Measurements from ENCODE around the gene LGALS4.

LGALS4 gene

DNA sequence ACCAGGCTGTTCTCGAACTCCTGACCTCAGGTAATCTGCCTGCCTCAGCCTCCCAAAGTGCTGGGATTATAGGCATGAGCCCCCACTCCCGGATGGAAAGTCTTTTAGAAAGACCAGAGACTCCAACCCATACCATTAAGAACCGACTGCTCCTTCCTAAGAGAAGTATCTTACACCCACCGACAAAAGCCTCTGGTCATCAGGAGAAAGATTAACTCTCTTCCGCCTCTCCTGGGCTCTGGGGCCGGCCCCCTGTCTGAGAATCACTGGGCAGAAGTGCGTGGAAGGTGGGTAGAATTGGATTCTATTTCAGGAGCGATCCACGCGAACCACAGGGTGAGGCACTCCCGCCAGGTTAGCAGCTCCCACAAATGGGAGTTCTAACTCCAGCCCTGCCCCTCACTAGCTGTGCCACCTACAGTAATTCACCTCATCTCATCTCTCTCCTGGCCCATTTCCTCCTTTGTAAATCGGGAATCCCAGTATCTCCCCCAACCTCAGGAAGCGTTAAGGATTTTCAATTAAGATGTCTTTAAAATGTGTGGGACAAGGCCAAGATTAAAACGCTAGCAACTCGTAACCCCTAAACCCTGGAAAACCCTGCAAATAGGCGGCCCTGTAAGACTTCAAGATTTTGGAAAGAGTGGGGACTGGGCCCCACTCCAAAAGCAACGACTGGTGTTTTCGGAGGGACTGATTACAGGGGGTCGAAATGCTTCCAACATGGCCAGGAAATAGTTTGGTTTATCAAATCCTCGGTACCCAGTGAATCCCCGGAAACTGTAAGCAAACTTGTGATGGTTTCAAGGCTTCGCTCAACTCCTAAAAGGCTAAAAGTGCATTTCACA is 35.8 kb upstream of the LGALS4 start:
- TF ChIP-seq, protein P1, sequence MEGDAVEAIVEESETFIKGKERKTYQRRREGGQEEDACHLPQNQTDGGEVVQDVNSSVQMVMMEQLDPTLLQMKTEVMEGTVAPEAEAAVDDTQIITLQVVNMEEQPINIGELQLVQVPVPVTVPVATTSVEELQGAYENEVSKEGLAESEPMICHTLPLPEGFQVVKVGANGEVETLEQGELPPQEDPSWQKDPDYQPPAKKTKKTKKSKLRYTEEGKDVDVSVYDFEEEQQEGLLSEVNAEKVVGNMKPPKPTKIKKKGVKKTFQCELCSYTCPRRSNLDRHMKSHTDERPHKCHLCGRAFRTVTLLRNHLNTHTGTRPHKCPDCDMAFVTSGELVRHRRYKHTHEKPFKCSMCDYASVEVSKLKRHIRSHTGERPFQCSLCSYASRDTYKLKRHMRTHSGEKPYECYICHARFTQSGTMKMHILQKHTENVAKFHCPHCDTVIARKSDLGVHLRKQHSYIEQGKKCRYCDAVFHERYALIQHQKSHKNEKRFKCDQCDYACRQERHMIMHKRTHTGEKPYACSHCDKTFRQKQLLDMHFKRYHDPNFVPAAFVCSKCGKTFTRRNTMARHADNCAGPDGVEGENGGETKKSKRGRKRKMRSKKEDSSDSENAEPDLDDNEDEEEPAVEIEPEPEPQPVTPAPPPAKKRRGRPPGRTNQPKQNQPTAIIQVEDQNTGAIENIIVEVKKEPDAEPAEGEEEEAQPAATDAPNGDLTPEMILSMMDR (IDR thresholded peaks at IDR 0.05; ENCODE audit: control insufficient read depth, insufficient read depth, low read depth, low read length, missing control alignments) = no peak
- DNase-seq (ENCODE audit: low read depth) = no peak
- peak overlapping the region; percentile 60 for H3K4me3 ChIP-seq (ENCODE audit: control insufficient read depth, low read depth, low read length)

DNA sequence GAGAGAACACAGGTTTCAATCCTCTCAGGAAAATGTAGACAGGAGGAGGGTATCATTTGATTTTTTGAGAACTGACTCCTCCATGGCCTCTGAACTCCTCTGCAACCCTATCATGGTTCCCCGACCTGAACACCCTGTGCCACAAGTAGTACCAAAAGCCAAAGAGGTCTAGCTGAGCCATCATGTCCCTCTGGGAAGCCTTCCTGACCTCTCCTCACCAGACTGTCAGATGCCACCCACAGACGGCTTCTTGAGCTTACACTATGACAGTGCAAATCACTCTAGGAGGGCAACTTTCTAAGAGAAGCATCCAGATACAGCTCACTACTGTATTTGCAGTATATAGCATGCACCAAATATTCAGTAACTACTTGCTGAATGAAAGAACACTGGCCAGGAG is 33.4 kb upstream of the LGALS4 start:
- TF ChIP-seq, protein P1 (IDR thresholded peaks at IDR 0.05; ENCODE audit: control insufficient read depth, insufficient read depth, low read depth, low read length, missing control alignments) = no peak

DNA sequence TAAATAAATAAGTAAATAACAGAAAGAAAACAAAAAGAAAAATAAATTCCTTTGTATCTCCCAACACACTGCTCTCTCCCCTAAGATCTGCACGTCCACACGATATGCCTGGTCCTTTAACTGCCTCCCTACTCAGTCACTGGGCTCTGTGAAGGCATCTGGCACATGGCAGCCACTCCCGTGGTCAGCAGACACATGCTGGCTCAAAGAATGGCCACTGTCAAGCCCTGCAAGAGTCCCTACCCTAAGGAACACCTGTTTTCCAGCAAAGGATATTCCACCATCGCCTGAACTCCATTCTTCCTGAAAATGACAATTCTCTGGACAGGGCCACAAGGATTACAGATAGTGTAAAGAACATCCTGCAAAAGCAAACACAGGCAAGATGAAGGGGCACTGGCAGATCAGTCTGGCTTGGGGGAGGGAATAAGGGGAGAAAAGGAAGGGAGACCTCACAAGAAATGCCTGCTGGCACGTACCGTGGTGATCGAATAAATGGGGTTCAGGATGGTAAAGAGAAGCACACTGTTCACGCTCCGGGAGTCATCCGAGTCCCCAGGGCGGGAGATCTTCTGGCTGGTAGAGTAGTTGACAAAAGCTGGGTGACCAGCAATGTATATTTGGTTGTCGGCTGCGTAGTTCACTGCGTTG is 32.8 kb upstream of the LGALS4 start:
- no peak for DNase-seq (ENCODE audit: low read depth)
- no peak overlapping the region for H3K4me3 ChIP-seq (ENCODE audit: control insufficient read depth, low read depth, low read length)
- TF ChIP-seq, protein P1 (IDR thresholded peaks at IDR 0.05; ENCODE audit: control insufficient read depth, insufficient read depth, low read depth, low read length, missing control alignments) = no peak

More for the DNA sequence above, 33.4 kb upstream of the LGALS4 start:
- H3K4me3 ChIP-seq (ENCODE audit: control insufficient read depth, low read depth, low read length) = no peak overlapping the region
- DNase-seq (ENCODE audit: low read depth) = no peak

DNA sequence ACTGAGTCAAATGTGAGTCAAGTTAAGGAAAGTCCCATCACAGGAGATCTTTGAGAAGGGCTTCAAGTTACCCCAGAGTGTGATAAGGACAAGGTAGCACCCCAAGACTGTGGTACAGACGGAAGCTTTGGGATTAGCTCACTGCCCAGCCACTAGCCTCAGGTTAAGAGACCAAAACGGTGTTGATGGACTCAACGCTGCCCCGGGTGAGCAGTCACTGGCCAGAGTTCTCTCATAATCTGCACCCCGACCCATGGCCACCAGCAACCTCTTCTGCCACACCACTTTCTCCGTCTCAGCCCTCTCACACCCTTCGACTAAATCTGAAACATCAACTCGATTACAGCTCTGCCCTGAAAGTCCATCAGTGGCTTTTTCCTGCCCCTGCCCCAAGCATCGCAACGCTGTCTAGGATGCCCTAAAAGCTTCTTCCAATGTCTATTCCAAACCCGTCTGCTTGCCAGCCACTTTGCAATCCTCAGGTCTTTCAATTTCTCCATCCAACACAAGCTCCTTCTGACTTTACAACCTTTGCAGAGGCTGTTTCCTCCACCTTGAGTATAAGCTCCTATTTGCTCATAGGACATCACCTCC is 31.4 kb upstream of the LGALS4 start:
- no peak for DNase-seq (ENCODE audit: low read depth)
- TF ChIP-seq, protein P1 (IDR thresholded peaks at IDR 0.05; ENCODE audit: control insufficient read depth, insufficient read depth, low read depth, low read length, missing control alignments) = no peak
- no peak overlapping the region for H3K4me3 ChIP-seq (ENCODE audit: control insufficient read depth, low read depth, low read length)

DNA sequence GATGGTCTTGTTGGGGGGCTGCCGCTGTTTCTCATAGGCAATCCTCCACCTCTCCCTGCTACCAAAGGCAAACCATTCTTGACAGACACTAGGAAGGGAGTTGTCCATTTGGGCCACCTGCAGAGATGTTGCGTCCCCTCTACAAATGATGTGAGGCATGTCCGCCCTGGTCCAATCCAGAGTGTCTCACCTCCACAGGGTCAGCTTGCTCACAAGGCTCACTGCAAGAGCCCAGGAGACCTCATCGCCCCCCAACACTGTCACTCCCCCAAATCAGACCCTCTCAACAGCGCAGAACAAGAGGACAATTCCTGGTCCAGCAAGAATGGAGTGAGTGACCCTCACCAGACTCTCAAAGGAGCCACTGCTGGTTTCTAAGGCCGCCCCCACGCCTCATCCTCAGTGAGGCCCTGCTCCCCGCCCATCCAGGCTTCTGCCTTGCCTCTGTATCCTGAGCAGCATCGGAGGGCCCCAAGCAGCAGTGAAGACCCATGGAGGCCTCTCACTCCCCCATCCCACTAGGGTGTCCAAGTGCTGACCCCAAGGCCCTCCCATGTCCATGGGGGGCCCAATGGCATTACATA is 30.5 kb upstream of the LGALS4 start:
- TF ChIP-seq, protein P1 (IDR thresholded peaks at IDR 0.05; ENCODE audit: control insufficient read depth, insufficient read depth, low read depth, low read length, missing control alignments) = no peak
- H3K4me3 ChIP-seq (ENCODE audit: control insufficient read depth, low read depth, low read length) = no peak overlapping the region
- no peak for DNase-seq (ENCODE audit: low read depth)

DNA sequence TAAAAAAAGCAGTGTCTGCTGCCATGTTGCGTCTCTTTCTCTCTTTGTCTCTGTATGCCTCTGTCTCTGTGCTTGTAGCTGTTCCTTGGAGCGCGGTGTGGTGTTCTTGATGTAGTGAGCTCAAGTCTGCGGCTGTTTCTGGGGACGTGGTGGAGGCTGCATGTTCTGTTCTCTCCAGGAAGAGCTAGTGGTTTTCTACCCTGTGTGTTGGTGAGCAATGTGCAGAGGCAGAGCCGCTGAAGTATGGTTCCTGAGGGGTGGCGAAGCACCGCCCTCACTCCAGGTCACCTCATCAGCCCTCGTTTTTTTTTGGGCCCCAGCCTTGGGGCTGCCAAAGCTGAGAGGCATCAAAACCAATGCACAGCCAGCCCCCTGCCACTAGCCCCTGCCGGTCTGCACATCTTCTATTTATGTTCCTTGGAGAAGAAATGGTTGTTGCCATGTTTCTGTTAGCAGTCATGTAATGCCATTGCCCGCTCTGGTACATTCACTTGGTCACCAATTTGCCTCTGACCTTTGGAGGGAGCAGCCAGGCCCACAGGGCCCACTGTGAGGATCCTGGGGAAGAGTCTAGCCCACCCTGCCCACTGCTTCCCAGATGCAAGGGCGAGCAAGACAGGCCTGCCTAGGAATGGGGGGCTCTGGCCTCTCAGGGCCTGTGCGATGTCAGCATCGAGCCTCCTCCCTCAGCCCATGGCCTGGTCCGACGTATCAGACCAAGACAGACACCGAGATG is 29.9 kb upstream of the LGALS4 start:
- TF ChIP-seq, protein P1 (IDR thresholded peaks at IDR 0.05; ENCODE audit: control insufficient read depth, insufficient read depth, low read depth, low read length, missing control alignments) = no peak
- H3K4me3 ChIP-seq (ENCODE audit: control insufficient read depth, low read depth, low read length) = no peak overlapping the region
- DNase-seq (ENCODE audit: low read depth) = no peak
